Gastroesophageal sphincter (tissue), 4 donors: Measurements from ENCODE around the gene SMS. TPM values are rescaled to one million over a fixed set of nuclear protein-coding genes. Genes with fewer than 3 reads are reported as not detected.
A peak's percentile ranks its signal among the peaks of the same experiment; 100 is the strongest.

Experiments used
- ATAC-seq: fragments of 150-250 bp; one replicate; pipeline ENCODE4 v1.9.1; 2016; ENCODE audit warnings: mild to moderate bottlenecking, moderate library complexity
- H3K27ac ChIP-seq, 4 donors: fragments of 200-600 bp; sonication (generic) in 3 of 4; 1 replicate in 3 of 4; 2 replicates in 1 of 4; pipeline ENCODE4 v1.5.1; 2016 to 2019
- H3K27me3 ChIP-seq: fragments of 200-600 bp; sonication (generic); one replicate; pipeline ENCODE4 v1.5.1; 2019
- H3K36me3 ChIP-seq, 2 donors: fragments of 200-600 bp; sonication (generic); one replicate each; pipeline ENCODE4 v1.5.1; 2019; ENCODE audit warnings: control low read depth in 1 of 2
- H3K4me1 ChIP-seq, 3 donors: fragments of 200-600 bp; sonication (generic); 1 replicate in 2 of 3; 2 replicates in 1 of 3; pipeline ENCODE4 v1.5.1; 2016 to 2019; ENCODE audit warnings: control low read depth in 2 of 3
- H3K4me3 ChIP-seq, 2 donors: fragments of 200-600 bp; sonication (generic); one replicate each; pipeline ENCODE4 v1.5.1; 2019; ENCODE audit warnings: mild to moderate bottlenecking in 1 of 2, moderate library complexity in 1 of 2
- H3K9me3 ChIP-seq, 3 donors: fragments of 200-600 bp; sonication (generic); one replicate each; pipeline ENCODE4 v1.5.1; 2017 to 2019; ENCODE audit warnings: control low read depth in 2 of 3
- EP300 ChIP-seq: sonication (generic); formaldehyde crosslinking; IDR thresholded peaks from one replicate; pipeline ENCODE4 v1.6.1; 2017; ENCODE audit warnings: antibody characterized with exemption, mild to moderate bottlenecking
- POLR2A ChIP-seq, 2 donors: fragments of 450-650 bp; IDR thresholded peaks; one replicate each; pipeline ENCODE4 v1.6.1; 2017; ENCODE audit warnings: antibody characterized with exemption in 2 of 2, mild to moderate bottlenecking in 2 of 2, moderate library complexity in 1 of 2
- POLR2AphosphoS5 ChIP-seq: sonication (generic); formaldehyde crosslinking; IDR thresholded peaks from one replicate; pipeline ENCODE4 v1.6.1; 2017; ENCODE audit warnings: antibody characterized with exemption
- WGBS, 2 donors: methylation state at CpG; one replicate each; pipeline ENCODE4 v1.1.5; 2018; ENCODE audit warnings: low coverage in 1 of 2; 5-methylcytosine and 5-hydroxymethylcytosine counted together
- total RNA-seq, 4 donors: library from RNA; depleted of rRNA; stranded (reverse); fragments of >200 nt; gene quantifications; one replicate each; pipeline ENCODE4 v1.1.0, GENCODE V29; 2016
- TF ChIP-seq, protein P1 (sequence below), 4 experiments: fragments of 200-600 bp in 2 of 4; fragments of 450-650 bp in 2 of 4; sonication (generic) in 1 of 4; IDR thresholded peaks; one replicate each; pipeline ENCODE4 v1.5.1; 2017 to 2019; ENCODE audit warnings: antibody characterized with exemption in 4 of 4, mild to moderate bottlenecking in 2 of 4, moderate library complexity in 2 of 4

Gene SMS
- total RNA-seq, result 10 to 100 TPM; 77.7 to 85.5 (median 83.6) TPM

DNA sequence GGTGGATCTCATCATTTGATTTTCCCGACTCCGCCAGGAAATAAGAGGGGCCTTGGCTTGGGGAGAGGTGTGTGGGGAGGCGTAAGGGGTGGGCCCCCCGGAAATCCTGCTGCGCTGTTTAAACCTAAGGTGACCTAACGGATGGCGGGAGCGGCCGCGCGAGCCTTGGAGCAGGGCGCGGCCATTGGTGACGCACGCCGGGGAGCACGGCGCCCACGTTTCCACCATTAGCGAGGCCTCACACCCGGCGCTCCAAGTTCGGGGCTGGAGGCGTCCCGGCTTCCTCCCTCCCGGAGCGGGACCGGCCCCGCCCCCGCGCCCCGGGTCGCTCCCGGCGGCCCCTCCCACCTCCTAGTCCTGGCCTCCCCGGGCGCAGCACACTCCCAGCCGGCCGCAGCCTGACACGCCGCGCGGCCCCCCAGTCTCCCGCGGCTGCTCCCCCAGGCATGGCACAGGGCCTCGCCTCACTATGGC is at the start of gene SMS:
TSS of gene SMS (plus strand) at position 354 of the 474 bp plus-strand sequence. CDS start at position 470, 116 bp downstream.
- Histone ChIP-seq H3K4me3 (peak within 1 kb of the TSS; percentile 70 to 94), H3K27ac (peak within 1 kb of the TSS; percentile 81 to 89 (median 86)), H3K9me3 (no peaks in the 10 kb centered on the region), H3K36me3 (no peaks in the 10 kb centered on the region), H3K27me3 (no peaks in the 10 kb centered on the region), H3K4me1 (peaks cover 0 to 35% (median 0%) of the 10 kb centered on the region in 3 donors)
- peak; percentile 94 for ATAC-seq
- TF ChIP-seq POLR2AphosphoS5 (peak; percentile 43), POLR2A (IDR thresholded peaks at IDR 0.05) (peak; percentile 44 to 54), EP300 (no peak)
- TF ChIP-seq, protein P1, sequence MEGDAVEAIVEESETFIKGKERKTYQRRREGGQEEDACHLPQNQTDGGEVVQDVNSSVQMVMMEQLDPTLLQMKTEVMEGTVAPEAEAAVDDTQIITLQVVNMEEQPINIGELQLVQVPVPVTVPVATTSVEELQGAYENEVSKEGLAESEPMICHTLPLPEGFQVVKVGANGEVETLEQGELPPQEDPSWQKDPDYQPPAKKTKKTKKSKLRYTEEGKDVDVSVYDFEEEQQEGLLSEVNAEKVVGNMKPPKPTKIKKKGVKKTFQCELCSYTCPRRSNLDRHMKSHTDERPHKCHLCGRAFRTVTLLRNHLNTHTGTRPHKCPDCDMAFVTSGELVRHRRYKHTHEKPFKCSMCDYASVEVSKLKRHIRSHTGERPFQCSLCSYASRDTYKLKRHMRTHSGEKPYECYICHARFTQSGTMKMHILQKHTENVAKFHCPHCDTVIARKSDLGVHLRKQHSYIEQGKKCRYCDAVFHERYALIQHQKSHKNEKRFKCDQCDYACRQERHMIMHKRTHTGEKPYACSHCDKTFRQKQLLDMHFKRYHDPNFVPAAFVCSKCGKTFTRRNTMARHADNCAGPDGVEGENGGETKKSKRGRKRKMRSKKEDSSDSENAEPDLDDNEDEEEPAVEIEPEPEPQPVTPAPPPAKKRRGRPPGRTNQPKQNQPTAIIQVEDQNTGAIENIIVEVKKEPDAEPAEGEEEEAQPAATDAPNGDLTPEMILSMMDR (IDR thresholded peaks at IDR 0.05), result no peak
- 30% methylated on average over 2 of the region's 46 CpGs; no CpG with 5 or more reads in 1 of the 2 donors for WGBS, 2 donors

DNA sequence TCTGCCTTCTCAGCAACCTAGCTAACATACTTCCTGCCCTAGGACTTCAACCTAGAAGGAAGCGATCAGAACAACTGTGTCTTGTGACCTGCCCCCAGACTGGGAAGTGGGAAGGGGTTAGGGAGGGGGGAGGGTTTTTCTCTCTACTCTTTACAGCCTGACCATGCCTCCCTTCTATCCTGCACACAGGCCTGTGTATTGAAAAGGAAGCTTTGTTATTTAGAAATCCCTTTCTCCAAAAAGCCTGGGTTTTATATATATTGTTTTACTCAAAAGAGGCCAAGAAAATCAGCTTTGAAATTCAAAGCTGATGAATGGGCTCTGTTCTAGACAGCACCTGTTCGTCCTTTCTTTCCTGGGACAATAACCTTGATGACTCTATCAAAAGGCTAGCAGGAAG is 35.2 kb upstream of the SMS start:
- TF ChIP-seq POLR2A (IDR thresholded peaks at IDR 0.05) (no peak), POLR2AphosphoS5 (no peak), EP300 (no peak)
- TF ChIP-seq, protein P1 (IDR thresholded peaks at IDR 0.05), result no peak
- Histone ChIP-seq H3K27ac (no peak overlapping the region), H3K4me1 (peaks cover 0 to 5% (median 0%) of the 10 kb centered on the region in 3 donors), H3K4me3 (no peak overlapping the region), H3K9me3 (no peaks in the 10 kb centered on the region), H3K27me3 (no peaks in the 10 kb centered on the region), H3K36me3 (no peaks in the 10 kb centered on the region)
- no peak for ATAC-seq
- WGBS, 2 donors, result 55 to 83% methylated on average over 1 of the region's 2 CpGs

DNA sequence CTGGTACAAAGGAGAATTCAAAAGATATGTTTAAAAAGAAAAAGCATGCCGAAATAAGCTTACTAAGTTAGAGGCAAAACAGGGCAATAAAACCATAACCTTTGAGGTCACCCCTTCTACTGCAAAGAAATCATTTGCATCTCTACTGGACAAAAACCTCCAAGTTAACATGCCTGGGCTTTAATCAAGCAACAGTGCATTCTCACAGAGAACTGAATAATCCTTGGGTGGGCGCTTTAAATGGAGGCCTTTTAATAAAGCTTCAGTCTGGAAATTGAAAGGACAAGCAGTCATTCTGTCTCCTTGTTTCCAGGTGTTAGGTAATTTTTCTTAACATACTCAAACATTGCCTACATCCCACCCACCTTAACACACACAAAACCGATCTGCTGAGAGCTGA is 34.6 kb upstream of the SMS start:
- Histone ChIP-seq H3K27me3 (no peaks in the 10 kb centered on the region), H3K9me3 (no peaks in the 10 kb centered on the region), H3K4me1 (peaks cover 0 to 5% (median 0%) of the 10 kb centered on the region in 3 donors), H3K36me3 (no peaks in the 10 kb centered on the region), H3K27ac (no peak overlapping the region), H3K4me3 (no peak overlapping the region)
- WGBS, 2 donors, result 83 to 100% methylated on average over 1 to 3 of the region's 3 CpGs
- TF ChIP-seq POLR2A (IDR thresholded peaks at IDR 0.05) (no peak), POLR2AphosphoS5 (no peak), EP300 (no peak)
- TF ChIP-seq, protein P1 (IDR thresholded peaks at IDR 0.05), result no peak
- ATAC-seq, result no peak

DNA sequence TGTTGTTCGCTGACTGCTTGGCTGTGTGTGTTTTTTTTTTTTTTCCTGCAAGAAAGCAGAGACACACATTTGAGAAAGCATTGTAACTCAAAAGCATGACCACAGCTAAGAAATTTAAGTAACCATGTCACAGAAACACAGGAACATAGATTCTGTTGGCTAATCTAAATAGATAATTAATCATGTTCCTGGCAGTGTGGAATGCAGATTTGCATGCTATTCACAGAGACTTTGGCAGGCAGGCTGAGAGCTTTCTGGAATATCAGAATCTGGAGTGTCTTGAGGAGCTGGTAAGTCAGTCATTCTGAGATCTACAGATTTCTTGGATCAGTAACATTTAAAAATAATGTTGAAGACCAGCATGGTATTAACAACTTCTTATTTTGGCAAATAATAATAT is 33.2 kb upstream of the SMS start:
- Histone ChIP-seq H3K4me1 (peaks cover 0 to 5% (median 0%) of the 10 kb centered on the region in 3 donors), H3K4me3 (no peak overlapping the region), H3K9me3 (no peaks in the 10 kb centered on the region), H3K27ac (no peak overlapping the region), H3K27me3 (no peaks in the 10 kb centered on the region), H3K36me3 (no peaks in the 10 kb centered on the region)
- no peak for TF ChIP-seq POLR2A (IDR thresholded peaks at IDR 0.05)
- TF ChIP-seq, protein P1 (IDR thresholded peaks at IDR 0.05), result no peak
- TF ChIP-seq EP300, result no peak
- no peak for TF ChIP-seq POLR2AphosphoS5
- WGBS, 2 donors, result 69 to 83% methylated on average over 1 of the region's 1 CpG
- ATAC-seq, result no peak

DNA sequence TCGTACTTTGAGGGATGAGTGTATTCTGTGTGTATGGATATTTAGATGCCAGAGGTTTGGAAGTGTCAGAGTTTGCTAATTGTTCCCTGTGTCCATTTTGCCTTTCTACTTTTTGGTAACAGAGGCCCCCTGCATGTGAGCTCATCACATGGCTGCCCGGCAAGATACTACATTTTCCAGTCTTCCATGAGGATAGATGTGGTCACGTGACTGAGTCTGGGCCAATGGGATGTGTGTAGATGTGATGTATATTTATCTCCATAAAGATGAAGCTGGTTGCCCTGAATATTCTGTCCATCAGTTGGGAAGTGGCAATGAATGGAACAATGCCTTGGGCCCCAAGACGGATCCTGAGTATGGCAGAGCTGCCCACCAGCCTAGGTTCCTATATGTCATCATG is 29.0 kb upstream of the SMS start:
- no peaks in the 10 kb centered on the region for H3K27me3 ChIP-seq
- no peaks in the 10 kb centered on the region for H3K36me3 ChIP-seq
- 93 to 94% methylated on average over 2 to 4 of the region's 4 CpGs for WGBS, 2 donors
- H3K4me1 ChIP-seq, result peaks cover 0 to 5% (median 0%) of the 10 kb centered on the region in 3 donors
- no peak overlapping the region for H3K4me3 ChIP-seq
- H3K9me3 ChIP-seq, result no peaks in the 10 kb centered on the region
- ATAC-seq, result no peak
- no peak overlapping the region for H3K27ac ChIP-seq
- TF ChIP-seq POLR2A (IDR thresholded peaks at IDR 0.05) (no peak), POLR2AphosphoS5 (no peak), EP300 (no peak)
- TF ChIP-seq, protein P1 (IDR thresholded peaks at IDR 0.05), result no peak
